Astrocyte (in vitro differentiated cells and primary cell): ENCODE results near the gene ANAPC13. TPM values are rescaled to one million over a fixed set of nuclear protein-coding genes. Genes with fewer than 3 reads are reported as not detected.
A peak's percentile ranks its signal among the peaks of the same experiment; 100 is the strongest.

Source experiments
- DNase-seq: peaks from one replicate; pipeline ENCODE4 v3.0.0-alpha.2; 2010; ENCODE audit warnings: low read depth
- FAIRE-seq: peaks from 2 replicates; lab custom pipeline; 2011; peaks lifted over from hg19 to GRCh38; lab: Jason Lieb, UNC
- H2AFZ ChIP-seq: 2 replicates; pipeline ENCODE4 v1.6.0; 2012; ENCODE audit warnings: low read depth, low read length, inconsistent platforms
- H3K27ac ChIP-seq: 2 replicates; pipeline ENCODE4 v1.5.1; 2011; ENCODE audit warnings: low read depth, low read length, inconsistent platforms
- H3K27me3 ChIP-seq: 2 replicates; pipeline ENCODE4 v1.6.0; 2011; ENCODE audit warnings: low read length, inconsistent platforms; ENCODE audit not compliant: insufficient read depth
- H3K36me3 ChIP-seq: 2 replicates; pipeline ENCODE4 v1.5.1; 2011; ENCODE audit warnings: low read length, inconsistent platforms; ENCODE audit not compliant: insufficient read depth
- H3K4me1 ChIP-seq: 2 replicates; pipeline ENCODE4 v1.5.1; 2011; ENCODE audit warnings: low read length, inconsistent platforms; ENCODE audit not compliant: insufficient read depth
- H3K4me2 ChIP-seq: 2 replicates; pipeline ENCODE4 v1.6.0; 2012; ENCODE audit warnings: low read length, inconsistent platforms
- H3K4me3 ChIP-seq: 2 replicates; pipeline ENCODE4 v1.5.1; 2011; ENCODE audit warnings: low read depth, mild to moderate bottlenecking, low read length, inconsistent platforms; ENCODE audit not compliant: insufficient read depth
- H3K79me2 ChIP-seq: 2 replicates; pipeline ENCODE4 v1.6.0; 2012; ENCODE audit warnings: mild to moderate bottlenecking, low read length, inconsistent platforms; ENCODE audit not compliant: insufficient read depth
- H3K9ac ChIP-seq: 2 replicates; pipeline ENCODE4 v1.6.0; 2012; ENCODE audit warnings: mild to moderate bottlenecking, low read length, inconsistent platforms
- H3K9me3 ChIP-seq: 2 replicates; pipeline ENCODE4 v1.5.1; 2012; ENCODE audit warnings: low read depth, mild to moderate bottlenecking, low read length, inconsistent platforms; ENCODE audit not compliant: insufficient read depth
- H4K20me1 ChIP-seq: 2 replicates; pipeline ENCODE4 v1.6.0; 2012; ENCODE audit warnings: low read length, inconsistent platforms; ENCODE audit not compliant: insufficient read depth
- H3K27ac Mint-ChIP-seq: one replicate; pipeline ENCODE4 v1.8.0; 2021; ENCODE audit warnings: mild to moderate bottlenecking, mixed read lengths; ENCODE audit not compliant: unreplicated experiment
- H3K27me3 Mint-ChIP-seq: one replicate; pipeline ENCODE4 v1.8.0; 2021; ENCODE audit warnings: low read depth, mixed read lengths; ENCODE audit not compliant: unreplicated experiment
- H3K36me3 Mint-ChIP-seq: one replicate; pipeline ENCODE4 v1.8.0; 2021; ENCODE audit warnings: low read depth, mixed read lengths; ENCODE audit not compliant: unreplicated experiment
- H3K4me1 Mint-ChIP-seq: one replicate; pipeline ENCODE4 v1.8.0; 2021; ENCODE audit warnings: low read depth, mixed read lengths; ENCODE audit not compliant: unreplicated experiment
- H3K4me3 Mint-ChIP-seq: one replicate; pipeline ENCODE4 v1.8.0; 2021; ENCODE audit warnings: mild to moderate bottlenecking, moderate library complexity, mixed read lengths; ENCODE audit not compliant: unreplicated experiment
- H3K9me3 Mint-ChIP-seq: one replicate; pipeline ENCODE4 v1.8.0; 2021; ENCODE audit warnings: mild to moderate bottlenecking, mixed read lengths; ENCODE audit not compliant: unreplicated experiment
- CTCF ChIP-seq: IDR thresholded peaks from 2 replicates; pipeline ENCODE4 v1.5.1; 2011; ENCODE audit warnings: low read depth, mild to moderate bottlenecking, inconsistent platforms, low read length, moderate library complexity; ENCODE audit not compliant: insufficient read depth
- EZH2 ChIP-seq: IDR thresholded peaks from 2 replicates; pipeline ENCODE4 v1.6.1; 2012; ENCODE audit warnings: mild to moderate bottlenecking, low read length, inconsistent platforms; ENCODE audit not compliant: insufficient read depth
- total RNA-seq: library from RNA; stranded (reverse); gene quantifications from 2 replicates; pipeline ENCODE4 v1.2.1, GENCODE V29; 2021

The ANAPC13 gene
- total RNA-seq, 1 donor from 2014 or later = 61.0 TPM

- Histone ChIP-seq H3K9ac (no peak overlapping the region), H3K27ac (no peak overlapping the region), H3K36me3 (no peaks in the 10 kb centered on the region), H3K4me2 (no peak overlapping the region), H3K4me1 (no peaks in the 10 kb centered on the region), H4K20me1 (no peaks in the 10 kb centered on the region), H2AFZ (no peak overlapping the region), H3K79me2 (peaks cover 16% of the 10 kb centered on the region), H3K27me3 (no peaks in the 10 kb centered on the region), H3K9me3 (no peaks in the 10 kb centered on the region), H3K4me3 (no peak overlapping the region)
- peaks cover 27% of the 10 kb centered on the region for H3K36me3 Mint-ChIP-seq
- H3K9me3 Mint-ChIP-seq = peaks cover 28% of the 10 kb centered on the region
- no peak for TF ChIP-seq EZH2
- TF ChIP-seq CTCF = no peak
- FAIRE-seq (no peak), DNase-seq (no peak)
- H3K27me3 Mint-ChIP-seq = no peaks in the 10 kb centered on the region
- H3K4me1 Mint-ChIP-seq = peaks cover 5% of the 10 kb centered on the region
- H3K27ac Mint-ChIP-seq = peak overlapping the region; percentile 66
- H3K4me3 Mint-ChIP-seq = no peak overlapping the region
Measured at GRCh38 chr3:134526319-134526718, 40.5 kb upstream of the ANAPC13 start.

GRCh38 chr3:134525293-134525692, 39.5 kb upstream of the ANAPC13 start:
- peaks cover 16% of the 10 kb centered on the region for H3K79me2 ChIP-seq
- H3K36me3 Mint-ChIP-seq = peaks cover 27% of the 10 kb centered on the region
- peaks cover 28% of the 10 kb centered on the region for H3K9me3 Mint-ChIP-seq
- H3K27ac Mint-ChIP-seq = no peak overlapping the region
- no peaks in the 10 kb centered on the region for H3K27me3 ChIP-seq
- H3K9ac ChIP-seq = no peak overlapping the region
- no peaks in the 10 kb centered on the region for H4K20me1 ChIP-seq
- no peak for FAIRE-seq
- no peak overlapping the region for H2AFZ ChIP-seq
- H3K36me3 ChIP-seq = no peaks in the 10 kb centered on the region
- no peak overlapping the region for H3K4me2 ChIP-seq
- no peaks in the 10 kb centered on the region for H3K27me3 Mint-ChIP-seq
- H3K4me1 ChIP-seq = no peaks in the 10 kb centered on the region
- no peak overlapping the region for H3K27ac ChIP-seq
- H3K4me1 Mint-ChIP-seq = peaks cover 5% of the 10 kb centered on the region
- H3K4me3 ChIP-seq = no peak overlapping the region
- no peak for TF ChIP-seq CTCF
- TF ChIP-seq EZH2 = no peak
- no peak for DNase-seq
- no peaks in the 10 kb centered on the region for H3K9me3 ChIP-seq
- no peak overlapping the region for H3K4me3 Mint-ChIP-seq

GRCh38 chr3:134522541-134522940, 36.8 kb upstream of the ANAPC13 start:
- H3K9ac ChIP-seq = no peak overlapping the region
- H3K4me2 ChIP-seq = no peak overlapping the region
- no peaks in the 10 kb centered on the region for H3K9me3 ChIP-seq
- H3K36me3 ChIP-seq = no peaks in the 10 kb centered on the region
- no peak overlapping the region for H3K27ac ChIP-seq
- no peaks in the 10 kb centered on the region for H4K20me1 ChIP-seq
- no peak overlapping the region for H3K4me3 Mint-ChIP-seq
- no peak for TF ChIP-seq CTCF
- no peak for TF ChIP-seq EZH2
- no peak overlapping the region for H3K27ac Mint-ChIP-seq
- H3K9me3 Mint-ChIP-seq = peaks cover 28% of the 10 kb centered on the region
- H3K4me3 ChIP-seq = no peak overlapping the region
- no peaks in the 10 kb centered on the region for H3K4me1 ChIP-seq
- H3K36me3 Mint-ChIP-seq = peaks cover 23% of the 10 kb centered on the region
- peaks cover 13% of the 10 kb centered on the region for H3K4me1 Mint-ChIP-seq
- no peak for DNase-seq
- H3K79me2 ChIP-seq = peaks cover 10% of the 10 kb centered on the region
- H2AFZ ChIP-seq = no peak overlapping the region
- H3K27me3 Mint-ChIP-seq = no peaks in the 10 kb centered on the region
- FAIRE-seq = no peak
- H3K27me3 ChIP-seq = no peaks in the 10 kb centered on the region
